ENCODE data around the gene LTN1.

- peak; percentile 63 for TF ChIP-seq SPI1 (IDR thresholded peaks at IDR 0.05; ENCODE audit: low read depth, low read length)
- TF ChIP-seq POLR2A (IDR thresholded peaks at IDR 0.05; ENCODE audit: low read depth, low read length) = peak; percentile 80
- peak; percentile 87 for TF ChIP-seq POLR2AphosphoS5 (IDR thresholded peaks at IDR 0.05; ENCODE audit: low read depth, low read length)
- peak; percentile 71 for TF ChIP-seq TAF1 (IDR thresholded peaks at IDR 0.05; ENCODE audit: low read depth, low read length)
- peak; percentile 13; the same call in 1 of the 2 replicates for TF ChIP-seq POU2F2 (IDR thresholded peaks at IDR 0.05; ENCODE audit: low read depth, low read length)
Observed at GRCh38 chr21:28992526-28993292, at the start of gene LTN1.

Measured in GM12891 (cell line).